Activated CD4-positive, alpha-beta T cell treated with anti-CD3 and anti-CD28 coated beads, Interleukin-2, amount 50 U/mL, for 48 hours (primary cell): ENCODE measurements around the gene TMX1.

Experiments used
- DNase-seq, 2 experiments: peaks; one replicate each; pipeline ENCODE4 v3.0.0-alpha.2; 2020

The TMX1 gene

GRCh38 chr14:51244591-51244990, 4.5 kb downstream of the TMX1 start:
- DNase-seq = no peak

GRCh38 chr14:51246032-51246431, 6.0 kb downstream of the TMX1 start:
- no peak for DNase-seq

- no peak for DNase-seq
Observed at GRCh38 chr14:51248016-51248987, 8.3 kb downstream of the TMX1 start.

- no peak for DNase-seq
Observed at GRCh38 chr14:51251486-51251885, 11.4 kb downstream of the TMX1 start.

GRCh38 chr14:51253880-51254279, 13.8 kb downstream of the TMX1 start:
- no peak for DNase-seq

GRCh38 chr14:51258280-51258679, 18.2 kb downstream of the TMX1 start:
- DNase-seq = no peak

GRCh38 chr14:51258788-51259187, 18.7 kb downstream of the TMX1 start:
- no peak for DNase-seq

GRCh38 chr14:51260225-51260624, 20.2 kb downstream of the TMX1 start:
- DNase-seq = no peak

- DNase-seq = no peak
Observed at GRCh38 chr14:51261151-51261550, 21.1 kb downstream of the TMX1 start.

- no peak for DNase-seq
Observed at GRCh38 chr14:51262868-51263267, 22.8 kb downstream of the TMX1 start.

GRCh38 chr14:51269634-51270033, 29.6 kb downstream of the TMX1 start:
- DNase-seq = no peak

GRCh38 chr14:51276605-51277004, 36.6 kb downstream of the TMX1 start:
- DNase-seq = no peak

GRCh38 chr14:51277753-51278415, 37.8 kb downstream of the TMX1 start:
- DNase-seq = no peak

- no peak for DNase-seq
Observed at GRCh38 chr14:51282517-51282916, 42.5 kb downstream of the TMX1 start.

GRCh38 chr14:51283402-51284085, 43.5 kb downstream of the TMX1 start:
- no peak for DNase-seq

GRCh38 chr14:51284241-51284640, 44.2 kb downstream of the TMX1 start:
- no peak for DNase-seq

- DNase-seq = no peak
Observed at GRCh38 chr14:51285120-51285519, 45.1 kb downstream of the TMX1 start.

GRCh38 chr14:51289169-51289568, 49.1 kb downstream of the TMX1 start:
- no peak for DNase-seq

- no peak for DNase-seq
Observed at GRCh38 chr14:51290132-51290531, 50.1 kb downstream of the TMX1 start.

GRCh38 chr14:51291016-51291415, 51.0 kb downstream of the TMX1 start:
- no peak for DNase-seq

GRCh38 chr14:51293149-51293911, 53.3 kb downstream of the TMX1 start:
- no peak for DNase-seq

GRCh38 chr14:51293912-51294389, 53.9 kb downstream of the TMX1 start:
- no peak for DNase-seq
